ENCODE results near the gene EIF4E.
"Not testable (repeated sequence)": the region's sequence is repeated elsewhere in the genome, so short reads cannot be mapped to it uniquely, and the experiment has no call there.

The EIF4E gene

GRCh38 chr4:98833384-98833783, 95.5 kb downstream of the EIF4E start:
- no peak overlapping the region for H3K4me3 ChIP-seq
- DNase-seq, result no peak
- intact Hi-C loops (cut with DNase I; ENCODE audit: low total_unique reads), result no loop called here
- no peaks in the 10 kb centered on the region for H3K36me3 ChIP-seq
- TF ChIP-seq CTCF (IDR thresholded peaks at IDR 0.05), result no peak
- no peaks in the 10 kb centered on the region for H3K27me3 ChIP-seq
- no peaks in the 10 kb centered on the region for H3K4me1 ChIP-seq
- H3K9me3 ChIP-seq, result no peaks in the 10 kb centered on the region
- no peak overlapping the region for H3K27ac ChIP-seq

DNA sequence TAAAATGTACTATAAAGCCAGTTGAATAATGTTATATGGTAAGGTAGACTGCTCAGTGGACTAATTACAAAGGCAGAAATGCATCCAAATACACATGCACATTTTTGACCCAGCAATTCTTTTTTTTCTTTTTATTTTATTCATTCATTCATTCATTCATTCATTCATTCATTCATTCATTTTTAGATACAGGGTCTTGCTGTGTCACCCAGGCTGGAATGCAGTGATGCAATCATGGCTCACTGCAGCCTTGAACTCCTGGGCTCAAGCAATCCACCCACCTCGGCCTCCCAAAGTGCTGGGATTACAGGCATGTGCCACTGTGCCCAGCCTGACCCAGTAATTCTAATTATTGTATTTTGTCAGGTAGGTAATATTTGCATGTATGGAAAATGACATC, 97.9 kb downstream of the EIF4E start:
- intact Hi-C loops (cut with DNase I; ENCODE audit: low total_unique reads); H3K9me3 ChIP-seq: not testable (repeated sequence)

More for the DNA sequence above, 97.9 kb downstream of the EIF4E start:
- not testable (repeated sequence) for H3K4me3 ChIP-seq, H3K4me1 ChIP-seq, H3K27ac ChIP-seq, H3K27me3 ChIP-seq, H3K36me3 ChIP-seq, DNase-seq

Measured in tibial artery (tissue), 4 donors.